Stimulated activated CD8-positive, alpha-beta memory T cell treated with anti-CD3 and anti-CD28 coated beads, Interleukin-15, amount 100 ng/mL, for 4 hours (primary cell): ENCODE data around the gene BCAN.

Experiments
- DNase-seq, 2 donors: peaks; one replicate each; pipeline ENCODE4 v3.0.0-alpha.2; 2020; ENCODE audit warnings: low read depth in 2 of 2

The BCAN gene

GRCh38 chr1:156662005-156662799, 20.3 kb downstream of the BCAN start:
- DNase-seq, result no peak

DNA sequence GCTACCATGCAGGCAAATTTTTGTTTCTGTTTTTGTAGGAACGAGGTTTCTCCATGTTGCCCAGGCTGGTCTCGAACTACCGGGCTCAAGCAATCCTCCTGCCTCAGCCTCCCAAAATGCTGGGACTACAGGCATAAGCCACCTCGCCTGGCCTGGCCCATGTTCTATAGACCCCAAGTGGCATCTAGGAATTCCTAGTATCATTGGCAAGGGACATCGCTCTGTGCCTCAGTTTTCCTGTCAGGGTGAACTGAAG, 20.8 kb downstream of the BCAN start:
- DNase-seq, result no peak

DNA sequence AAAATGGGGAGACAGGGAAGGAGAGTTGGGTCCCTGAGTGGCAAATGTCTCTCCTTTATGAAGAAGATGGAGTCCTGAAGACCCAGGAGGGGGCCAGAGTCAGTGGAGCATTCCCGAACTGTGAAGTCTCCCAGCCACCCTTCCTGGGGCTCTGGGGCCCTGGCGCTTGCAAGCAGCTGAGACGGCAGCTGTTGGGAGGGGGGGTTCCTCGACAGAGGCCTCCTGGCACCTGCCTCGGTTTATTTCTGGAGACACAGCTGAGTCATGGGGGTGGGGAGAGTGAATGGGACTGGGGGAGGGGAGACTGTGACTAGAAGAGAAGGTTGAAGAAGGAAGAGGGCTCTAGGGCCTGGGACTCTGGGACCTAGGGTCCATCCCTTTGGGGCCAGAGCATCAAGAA, 21.3 kb downstream of the BCAN start:
- no peak for DNase-seq

- DNase-seq, result no peak
Observed at GRCh38 chr1:156664046-156664766, 22.3 kb downstream of the BCAN start.

DNA sequence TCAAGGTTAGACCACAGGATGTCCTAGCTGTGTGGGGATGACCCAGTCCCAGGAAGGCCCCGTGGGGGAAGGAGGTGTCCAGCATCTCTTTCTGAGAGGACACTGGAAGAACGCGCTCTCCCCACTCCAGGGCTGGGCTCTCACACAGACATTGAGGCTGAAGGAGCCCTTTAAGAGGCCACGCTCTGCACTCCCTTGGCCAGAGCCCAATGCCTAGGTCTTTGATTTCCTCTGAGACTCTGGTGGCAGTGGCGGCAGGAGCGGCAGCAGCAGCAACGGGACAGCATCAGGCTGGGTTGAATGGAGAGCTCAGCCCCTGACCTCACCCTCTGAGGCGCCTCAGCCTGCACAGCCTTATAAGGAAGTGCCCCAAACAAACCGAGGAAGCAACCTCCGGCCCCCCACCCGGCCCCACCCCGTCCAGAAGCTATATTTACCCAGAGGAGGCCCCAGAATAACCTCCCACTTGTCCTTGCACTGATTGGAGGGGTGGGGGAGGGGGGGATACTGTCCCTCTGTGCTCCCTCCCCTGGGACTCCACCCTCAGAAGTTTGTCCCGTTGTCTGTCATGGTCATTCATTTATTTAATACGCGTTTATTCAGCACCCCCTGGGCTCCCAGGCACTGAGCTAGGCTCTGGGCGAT, 23.0 kb downstream of the BCAN start:
- no peak for DNase-seq

GRCh38 chr1:156665539-156665938, 23.6 kb downstream of the BCAN start:
- no peak for DNase-seq

GRCh38 chr1:156666862-156667609, 25.1 kb downstream of the BCAN start:
- DNase-seq, result no peak

DNA sequence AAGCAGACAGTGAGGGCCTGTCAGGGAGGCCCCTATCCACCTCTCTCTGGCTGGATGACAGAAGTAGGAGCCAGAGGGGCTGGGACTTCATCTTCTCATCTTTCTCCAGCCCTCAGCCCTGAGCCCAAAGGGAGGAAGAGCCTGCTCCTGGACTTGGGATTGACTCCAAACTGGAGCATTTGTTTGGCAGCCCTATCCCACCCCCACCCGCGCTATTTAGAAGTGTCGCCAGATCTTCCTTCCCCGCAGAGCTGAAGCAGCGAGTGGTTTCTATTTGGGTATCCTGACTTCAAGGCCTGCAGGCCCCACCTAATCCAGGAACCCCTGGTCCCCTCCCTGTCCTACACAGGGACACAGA, 25.7 kb downstream of the BCAN start:
- no peak for DNase-seq

DNA sequence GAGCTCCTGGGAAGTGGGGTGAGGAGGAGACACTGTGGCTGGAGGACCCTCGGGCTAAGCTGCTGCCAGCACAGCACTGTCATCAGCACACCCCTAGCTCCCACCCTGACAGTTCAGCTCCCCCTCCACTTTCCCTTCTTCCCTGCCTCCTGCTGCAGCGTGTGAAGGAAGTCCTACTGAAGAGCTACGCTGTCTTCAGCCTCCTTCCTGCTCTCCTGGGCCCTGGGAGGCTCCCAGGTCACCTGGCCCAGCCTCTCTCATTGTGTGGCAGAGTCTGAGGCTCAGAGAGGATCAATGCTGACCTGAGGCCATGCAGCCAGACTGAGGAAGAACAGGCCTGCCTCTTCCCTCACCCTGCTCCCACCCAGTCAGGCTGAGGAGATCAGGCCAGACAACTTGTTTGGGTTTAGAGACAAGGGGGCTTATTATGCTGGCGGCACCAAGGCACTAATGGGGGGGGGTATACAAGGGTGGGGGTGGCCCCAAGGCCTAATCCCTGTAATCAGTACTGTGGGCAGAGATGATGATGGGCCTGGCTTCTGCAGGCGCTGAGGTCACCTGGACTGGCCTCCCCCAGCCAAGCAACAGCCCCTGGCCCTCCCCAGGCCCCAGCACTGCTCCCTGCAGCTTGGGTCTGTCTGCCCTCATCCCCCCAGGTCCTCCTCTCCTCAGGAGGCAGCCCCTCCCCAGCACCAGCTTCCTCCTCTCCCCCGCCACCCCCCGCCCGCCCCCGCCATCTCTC, 26.2 kb downstream of the BCAN start:
- DNase-seq, result no peak

DNA sequence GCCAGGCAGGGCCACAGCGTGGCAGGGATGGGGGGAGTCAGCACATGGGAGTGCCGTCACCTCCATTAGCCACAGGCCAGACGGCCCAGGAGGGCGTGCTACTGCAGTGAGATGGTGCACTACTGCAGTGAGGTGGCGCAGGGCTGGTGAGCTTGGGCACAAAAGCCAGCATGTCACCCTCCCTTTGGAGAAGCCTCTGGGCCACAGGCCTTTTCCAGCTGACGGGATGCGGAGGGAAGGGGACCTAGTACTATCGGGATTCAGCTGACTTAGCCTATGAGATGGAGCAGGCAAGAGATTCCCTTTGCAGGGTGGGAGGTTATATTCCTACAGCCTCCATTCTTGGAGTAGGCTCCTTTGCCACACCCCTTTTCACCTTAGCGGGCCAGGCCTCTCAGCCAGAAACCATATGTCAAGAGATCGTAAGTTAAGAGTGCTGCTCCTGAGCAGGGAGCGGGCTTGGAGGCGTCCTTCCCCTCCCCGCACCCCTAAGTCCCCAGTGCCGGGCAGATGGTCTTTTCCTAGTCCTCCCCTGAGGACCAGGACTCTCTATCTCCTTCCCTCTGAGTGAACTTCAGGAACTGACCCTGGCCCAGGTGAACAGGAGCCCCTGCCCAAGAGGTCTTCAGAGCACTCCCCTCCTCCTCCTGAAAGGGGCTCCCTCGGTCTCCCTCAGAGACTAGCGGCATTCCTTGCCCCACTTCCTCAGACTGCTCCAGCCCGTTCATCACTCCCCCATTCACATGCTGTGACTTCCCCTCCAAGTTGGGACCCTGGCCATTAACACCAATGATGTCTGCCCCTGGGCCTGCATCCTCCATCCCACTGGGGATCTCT, 27.1 kb downstream of the BCAN start:
- no peak for DNase-seq

DNA sequence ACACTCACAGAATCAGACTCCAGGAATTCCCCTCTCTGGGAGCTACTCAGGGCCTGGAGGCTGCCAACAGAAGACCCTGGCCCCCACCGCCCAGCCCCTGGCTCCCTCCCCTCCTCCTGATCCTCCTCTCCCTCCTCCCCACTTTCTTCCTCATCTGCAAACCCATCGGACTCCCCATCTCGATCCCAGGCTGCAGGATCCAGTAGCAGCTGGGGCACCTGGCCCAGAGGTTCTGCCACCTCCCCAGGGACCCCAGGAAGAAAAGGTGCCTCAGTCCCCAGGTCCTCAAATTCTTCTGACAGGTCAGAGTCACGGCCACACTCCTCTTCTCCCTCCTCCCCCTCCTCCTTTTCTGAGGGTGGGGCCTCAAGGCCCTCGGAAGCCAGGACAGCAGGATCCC, 27.9 kb downstream of the BCAN start:
- DNase-seq, result no peak

DNA sequence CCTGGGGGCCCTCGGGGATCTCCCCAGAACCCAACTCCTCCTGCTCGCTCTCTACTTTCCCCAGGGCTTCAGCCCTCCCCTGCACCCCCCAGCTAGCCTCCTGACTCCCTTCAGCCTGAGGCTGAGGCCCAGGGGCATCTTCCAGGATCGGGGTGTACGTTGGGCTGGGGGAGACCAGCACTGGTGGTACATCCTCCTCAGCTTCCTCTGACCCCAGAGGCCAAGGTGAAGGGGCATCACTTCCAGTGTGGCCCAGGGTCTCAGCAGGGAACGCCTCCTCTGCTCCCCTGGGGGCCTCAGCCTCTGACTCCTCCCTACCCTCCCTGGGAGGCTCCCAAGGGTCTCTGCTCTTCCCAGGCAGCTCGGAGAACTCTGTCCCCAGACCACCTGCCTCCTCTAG, 28.4 kb downstream of the BCAN start:
- DNase-seq, result no peak

DNA sequence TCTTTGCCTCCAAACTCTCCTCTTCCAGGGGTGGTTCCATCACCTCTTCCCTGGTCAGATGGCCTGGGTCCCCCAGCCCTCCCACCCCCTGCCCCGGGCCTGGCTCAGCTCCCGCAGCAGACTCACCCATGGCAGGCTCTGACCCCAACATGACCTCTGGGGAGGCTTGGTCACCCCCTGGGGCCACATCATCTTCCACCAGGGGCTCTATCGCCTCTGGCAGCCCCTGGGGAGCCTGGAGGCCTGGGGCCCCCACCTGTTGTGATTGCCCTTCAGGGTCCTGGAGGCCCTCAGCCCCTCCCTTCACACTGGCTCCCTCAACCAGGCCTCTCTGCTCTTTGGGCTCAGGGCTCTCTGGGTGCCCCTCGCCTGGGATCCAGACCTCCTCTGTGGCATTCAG, 28.9 kb downstream of the BCAN start:
- no peak for DNase-seq

GRCh38 chr1:156671804-156672203, 29.9 kb downstream of the BCAN start:
- DNase-seq, result no peak

DNA sequence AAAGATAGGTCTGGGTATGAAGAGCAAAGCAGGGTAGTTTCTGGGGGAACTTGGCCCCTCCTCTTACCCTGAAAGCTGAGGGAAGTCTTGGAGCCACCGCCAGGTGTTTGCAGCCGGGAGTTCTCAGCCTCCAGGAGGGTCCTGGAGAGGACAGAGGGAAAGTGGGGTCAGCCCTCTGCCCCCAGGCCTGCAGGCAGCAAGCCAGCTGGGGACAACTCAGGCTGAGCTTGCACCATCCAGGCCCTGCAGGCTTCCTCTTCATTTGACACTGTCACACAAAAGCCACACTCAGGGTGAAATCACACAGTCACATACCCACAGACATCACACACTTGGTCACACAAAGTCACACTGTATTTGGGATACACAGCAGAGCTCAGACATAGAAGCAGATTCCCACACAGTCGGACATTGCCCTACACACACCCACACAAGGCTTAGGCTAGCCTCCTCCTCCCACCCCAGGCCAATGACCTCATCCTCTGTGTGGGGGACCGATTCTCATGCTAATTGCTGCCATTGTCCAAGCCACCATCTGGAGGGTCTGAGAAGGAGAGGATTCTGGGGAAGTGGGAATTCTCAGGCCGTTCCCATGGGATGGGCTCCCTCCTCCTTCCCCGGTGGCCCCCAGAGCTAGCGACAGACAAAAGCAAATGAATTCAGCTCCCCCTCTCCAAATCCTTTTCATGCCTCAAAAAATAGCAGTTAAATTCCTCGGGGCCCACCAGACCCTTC, 31.6 kb downstream of the BCAN start:
- DNase-seq, result no peak

DNA sequence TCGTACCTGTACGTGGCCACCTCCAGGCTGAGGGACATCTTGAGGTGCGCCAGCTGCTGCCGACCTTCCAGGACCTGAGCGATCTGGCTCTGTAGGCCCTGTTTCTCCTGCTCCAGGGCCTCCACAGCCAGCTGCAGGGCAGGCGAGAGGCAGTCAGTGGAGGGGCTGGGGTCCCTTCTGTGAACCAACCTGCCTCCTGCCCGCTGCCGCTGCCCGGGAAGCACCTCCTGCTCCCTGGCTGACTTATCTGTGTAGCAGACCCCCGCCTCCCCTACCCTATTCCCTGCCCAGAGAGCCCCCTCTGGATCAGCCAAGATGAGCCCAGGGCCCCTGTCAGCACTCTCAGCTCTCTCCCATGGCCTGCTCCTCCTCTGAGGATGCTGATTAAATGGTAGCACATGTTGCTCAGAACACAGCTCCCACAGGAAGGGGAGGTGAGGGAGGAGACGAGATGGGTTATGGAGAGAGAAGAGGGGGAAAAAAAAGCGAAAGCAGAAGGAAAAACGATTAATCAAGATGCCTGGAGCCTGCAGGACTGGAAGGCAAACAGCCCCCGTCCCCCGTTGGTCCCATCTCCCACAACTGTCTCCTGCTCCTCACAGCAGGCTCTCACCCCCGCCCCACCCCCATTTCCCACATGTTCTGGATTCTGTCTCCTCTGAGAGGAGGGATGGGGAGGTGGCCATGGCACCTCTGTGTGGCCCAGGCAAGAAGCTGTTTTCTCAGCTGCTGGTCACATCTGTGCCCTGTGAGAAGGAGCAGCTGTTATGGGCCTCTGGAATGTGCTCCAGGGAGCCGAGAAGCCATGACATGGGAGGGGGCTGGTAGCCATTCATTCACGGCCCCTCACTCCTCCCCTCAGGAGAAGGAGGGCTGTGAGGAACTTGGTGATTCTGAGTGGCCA, 33.5 kb downstream of the BCAN start:
- DNase-seq, result no peak

DNA sequence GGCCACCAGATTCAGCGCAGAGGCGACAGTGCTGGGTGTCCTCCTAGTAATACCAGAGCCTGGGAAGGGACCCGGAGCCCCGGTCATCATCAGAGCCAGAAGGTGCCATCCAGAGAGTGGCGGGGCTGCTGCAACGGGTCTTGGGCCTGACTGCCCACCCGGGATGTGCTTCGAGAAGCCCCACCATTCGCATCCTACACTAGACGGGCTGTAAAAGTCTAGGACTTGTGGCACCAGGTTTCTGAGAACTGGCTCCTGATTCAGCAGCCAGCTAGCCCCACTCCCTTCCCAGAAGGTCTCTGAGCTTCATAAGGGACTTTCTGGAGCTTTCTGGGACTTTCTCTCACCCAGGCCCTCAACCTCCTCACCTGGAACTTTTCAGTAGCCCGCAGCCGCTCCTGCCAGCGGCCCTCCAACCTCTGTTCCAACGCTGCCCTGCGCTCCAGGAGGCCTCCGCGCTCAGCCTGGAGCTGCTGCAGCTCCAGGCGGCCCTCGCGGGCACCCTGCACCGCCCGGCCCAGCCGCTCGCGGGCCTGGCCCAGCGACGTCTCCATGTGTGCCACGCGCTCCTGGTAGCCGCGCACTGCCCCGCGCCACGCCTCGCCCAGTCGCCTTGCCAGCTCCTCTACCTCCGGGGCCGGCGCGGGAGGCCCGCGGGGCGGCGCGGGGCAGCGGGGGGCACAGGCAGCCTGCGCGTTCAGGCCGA, 34.4 kb downstream of the BCAN start:
- no peak for DNase-seq

DNA sequence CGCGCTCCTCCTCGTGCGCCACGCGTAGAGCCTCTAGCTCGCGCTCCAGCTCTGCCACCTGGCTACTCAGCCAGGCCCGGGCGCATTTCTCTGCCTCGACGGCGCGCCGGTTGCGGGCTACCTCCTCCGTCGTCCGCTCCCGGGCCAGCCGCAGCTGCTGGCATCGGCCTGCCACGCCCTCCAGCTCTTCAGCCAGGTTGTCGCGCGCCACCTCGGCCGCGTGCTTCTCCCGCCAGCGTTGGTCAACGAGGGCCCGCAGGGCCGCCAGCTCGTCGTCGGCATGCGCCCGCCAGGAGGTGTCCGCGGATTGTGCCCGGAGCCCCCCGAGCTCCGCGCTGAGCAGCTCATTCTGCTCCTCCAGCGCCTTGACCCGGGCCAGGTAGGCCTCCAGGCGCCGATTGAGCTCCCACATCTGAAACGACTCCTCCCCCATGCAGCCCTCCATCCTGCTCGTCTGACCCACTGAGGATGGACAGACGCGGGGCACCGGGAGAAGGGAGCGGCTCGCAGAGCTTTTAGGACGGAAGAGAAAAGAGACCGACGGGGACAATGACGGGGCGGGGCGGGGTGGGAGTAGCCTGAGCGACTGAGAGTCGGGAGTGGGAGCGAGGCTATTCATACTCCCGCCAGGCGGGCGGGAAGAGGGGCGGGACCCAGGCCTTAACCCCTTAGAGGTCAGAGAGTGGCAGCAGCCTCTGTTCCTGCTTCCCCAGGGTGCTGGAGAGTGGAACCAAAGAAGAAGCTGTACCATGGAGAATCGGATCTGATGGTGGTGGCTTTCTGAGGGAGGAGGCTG, 35.1 kb downstream of the BCAN start, which contains the start of gene NES:
Gene NES, minus strand, starts transcription at position 588 of the 796 bp plus-strand sequence. Its CDS starts 143 bp downstream, at position 445.
- no peak for DNase-seq
